ENCODE data around the gene GALNTL6.

GALNTL6 gene

DNA sequence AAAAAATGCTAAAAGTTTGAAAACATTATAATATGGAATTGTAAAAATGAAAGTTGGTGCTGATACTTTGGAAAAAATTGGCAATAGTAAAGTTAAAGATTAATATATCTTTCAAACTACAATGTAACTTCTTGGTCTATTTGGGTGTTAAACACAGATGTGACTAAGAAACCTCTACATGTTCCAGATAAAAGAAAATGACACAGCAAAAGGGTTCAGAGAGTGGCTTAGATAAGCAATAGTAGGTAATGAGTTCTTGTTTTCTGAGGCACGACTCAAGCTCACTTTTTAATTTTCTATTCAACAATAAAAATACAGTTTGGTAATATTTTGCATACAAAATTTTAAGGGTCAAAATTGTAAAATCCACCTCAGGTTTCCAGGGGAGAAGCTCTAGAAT, 292.7 kb downstream of the GALNTL6 start:
- no peak for DNase-seq (ENCODE audit: low read depth in 2 of 3, low spot score in 2 of 3)

DNA sequence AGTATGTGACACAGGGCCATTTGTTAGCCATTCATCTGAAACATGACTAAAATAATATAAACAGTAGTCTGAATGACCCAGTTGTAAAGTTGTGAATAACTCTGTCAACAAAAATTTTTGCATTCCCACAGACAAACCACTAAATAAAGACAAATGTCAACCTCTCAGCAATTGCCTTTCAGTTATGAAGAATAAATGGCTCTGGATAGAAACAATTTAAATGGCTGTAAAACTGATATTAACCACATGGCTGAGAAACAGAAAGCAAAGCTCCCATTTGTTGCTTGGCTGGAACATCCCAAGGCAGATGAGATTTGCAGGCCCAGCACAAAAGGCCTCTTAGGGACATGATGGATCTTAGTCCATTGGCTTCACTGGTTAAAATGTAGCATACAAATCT, 296.3 kb downstream of the GALNTL6 start:
- DNase-seq (ENCODE audit: low read depth in 2 of 3, low spot score in 2 of 3), result no peak

DNA sequence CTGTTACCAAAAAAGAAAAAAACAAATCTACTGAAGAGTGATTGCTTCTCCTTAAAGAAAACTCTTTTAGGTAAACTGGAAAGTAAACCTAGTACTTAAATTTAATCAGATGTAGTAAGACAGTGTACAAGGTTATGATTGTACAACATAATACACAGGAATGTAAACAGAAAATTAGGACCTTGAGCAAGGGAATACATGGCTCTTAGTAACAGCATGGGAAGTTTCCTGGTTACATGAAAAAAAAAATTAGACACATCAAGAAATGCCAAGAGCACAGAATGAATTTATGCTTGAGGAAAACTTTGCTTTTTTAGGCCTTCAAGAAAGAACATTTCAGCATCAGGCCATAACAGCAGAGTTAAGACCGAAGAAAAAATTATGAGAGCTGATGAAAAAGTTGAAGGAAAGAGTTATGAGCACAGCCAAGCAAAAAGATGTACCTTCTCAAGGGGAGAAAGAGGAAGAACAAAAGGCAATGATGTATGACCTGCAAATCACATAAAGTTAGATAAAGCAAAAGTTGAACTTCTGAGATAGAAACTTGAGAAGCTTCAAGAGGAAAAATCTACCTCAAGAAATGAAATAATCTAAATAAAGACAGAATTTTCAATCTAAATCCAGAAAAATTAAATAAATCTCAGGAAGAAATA, 311.6 kb downstream of the GALNTL6 start:
- no peak for DNase-seq (ENCODE audit: low read depth in 2 of 3, low spot score in 2 of 3)

DNA sequence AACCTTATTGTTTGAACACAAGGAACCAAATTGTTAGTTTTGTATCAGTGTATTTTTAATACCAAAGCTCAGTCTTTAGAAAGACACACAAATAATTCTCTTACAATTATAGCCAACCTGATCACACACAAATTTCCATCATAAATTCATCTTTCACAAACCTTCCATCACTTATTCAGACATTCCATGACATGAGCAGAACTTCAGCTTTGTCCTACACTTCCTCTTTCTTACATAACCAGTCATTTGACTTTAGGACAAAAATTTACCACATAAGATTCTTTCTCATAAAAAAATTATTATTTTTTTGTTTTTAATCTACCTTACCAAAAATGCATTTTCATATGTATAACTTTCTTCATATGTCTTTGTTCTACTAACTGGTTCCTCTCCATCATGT, 312.2 kb downstream of the GALNTL6 start:
- no peak for DNase-seq (ENCODE audit: low read depth in 2 of 3, low spot score in 2 of 3)

DNA sequence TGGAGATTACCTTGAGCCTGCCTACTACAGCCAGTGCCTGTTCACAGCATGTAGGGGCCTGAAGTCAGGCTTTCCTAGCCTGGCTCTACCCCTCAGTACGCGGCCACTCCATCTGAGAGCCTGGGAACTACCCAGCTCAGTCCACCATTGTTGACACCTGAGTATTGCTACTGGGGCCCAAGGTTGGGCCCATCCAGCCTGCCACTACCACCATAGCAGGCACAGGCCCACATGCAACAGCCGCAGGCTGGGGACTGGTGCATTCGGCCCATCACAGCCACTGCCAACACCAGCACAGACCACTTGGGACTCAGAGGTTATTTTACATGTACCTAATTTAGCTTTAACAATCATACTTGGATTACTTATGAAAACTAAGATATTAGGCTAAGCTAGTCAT, 314.0 kb downstream of the GALNTL6 start:
- DNase-seq (ENCODE audit: low read depth in 2 of 3, low spot score in 2 of 3), result no peak

DNA sequence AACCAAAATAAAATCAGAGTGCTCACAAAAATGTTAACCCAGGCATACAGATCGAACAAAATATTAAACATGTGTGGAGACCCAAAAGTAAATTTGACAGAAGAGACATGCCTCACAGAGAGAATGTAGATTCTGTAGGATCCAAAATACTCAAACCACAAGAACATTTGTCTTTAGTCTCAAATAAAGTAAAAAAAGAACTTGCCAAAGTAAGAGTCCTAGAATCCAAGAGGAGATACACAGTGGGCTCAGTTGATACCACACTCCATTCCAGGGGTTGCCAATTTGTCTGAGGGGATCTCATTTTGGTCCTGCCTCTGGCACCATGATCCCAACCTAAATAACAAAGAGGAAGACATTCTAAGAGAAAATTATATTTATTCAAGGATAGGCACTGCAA, 316.4 kb downstream of the GALNTL6 start:
- no peak for DNase-seq (ENCODE audit: low read depth in 2 of 3, low spot score in 2 of 3)

DNA sequence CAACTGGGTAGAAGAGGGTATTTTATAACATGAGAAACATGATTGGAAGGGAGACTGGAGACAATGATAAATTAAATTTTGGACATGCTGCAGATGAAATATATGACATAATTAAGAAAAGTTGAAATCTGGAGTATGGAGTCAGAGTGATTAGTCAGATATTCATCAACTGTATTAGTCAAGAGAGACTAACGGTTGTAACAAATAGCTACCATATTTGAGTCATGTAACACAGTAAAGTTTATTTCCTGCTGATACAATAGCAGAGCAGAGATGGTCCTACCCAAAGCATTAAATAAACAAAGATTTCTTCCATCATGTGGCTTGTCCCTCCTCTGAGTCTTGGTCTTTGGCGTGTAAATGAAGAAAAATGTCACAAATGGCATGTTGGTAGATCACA, 321.3 kb downstream of the GALNTL6 start:
- DNase-seq (ENCODE audit: low read depth in 2 of 3, low spot score in 2 of 3), result no peak

DNA sequence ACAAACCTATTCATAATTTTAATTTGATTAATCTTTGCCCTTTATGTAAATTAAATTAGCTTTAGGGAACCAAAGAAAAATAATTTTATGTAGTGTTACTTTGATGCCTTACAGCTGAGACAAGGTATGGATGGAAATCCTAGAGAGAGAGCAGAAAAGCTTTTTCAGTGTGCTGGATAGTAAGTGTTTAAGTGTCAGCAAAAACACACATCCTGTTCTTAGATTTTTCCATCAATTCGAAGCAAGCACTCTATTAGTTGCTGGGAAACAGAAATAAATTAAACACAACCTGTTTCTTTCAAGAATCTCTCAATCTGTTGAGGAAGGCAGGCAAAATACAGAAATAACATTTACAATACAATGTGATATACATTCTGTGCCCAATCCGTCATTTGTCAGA, 327.8 kb downstream of the GALNTL6 start:
- DNase-seq (ENCODE audit: low read depth in 2 of 3, low spot score in 2 of 3), result no peak

DNA sequence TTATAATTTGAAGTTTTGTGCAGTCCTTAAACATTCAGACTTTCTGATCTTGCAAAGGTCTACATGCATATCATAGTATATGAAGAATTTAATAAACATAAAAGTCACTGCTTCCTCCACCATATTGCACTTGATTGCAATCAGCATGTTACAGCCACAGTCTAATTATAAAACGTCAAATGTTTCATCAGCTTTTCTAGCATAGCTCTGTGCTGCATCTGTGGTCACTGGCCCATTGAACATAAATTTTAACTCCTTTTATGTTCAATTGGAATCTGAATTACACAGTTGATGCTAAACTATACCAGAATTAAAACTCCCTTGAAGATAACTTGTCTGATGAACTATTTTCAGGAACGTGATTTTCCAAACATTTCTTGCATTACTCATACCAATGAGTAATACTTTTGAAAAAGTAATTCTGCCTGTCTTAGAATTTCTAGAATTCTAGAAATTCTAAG, 329.1 kb downstream of the GALNTL6 start:
- DNase-seq (ENCODE audit: low read depth in 2 of 3, low spot score in 2 of 3), result no peak

DNA sequence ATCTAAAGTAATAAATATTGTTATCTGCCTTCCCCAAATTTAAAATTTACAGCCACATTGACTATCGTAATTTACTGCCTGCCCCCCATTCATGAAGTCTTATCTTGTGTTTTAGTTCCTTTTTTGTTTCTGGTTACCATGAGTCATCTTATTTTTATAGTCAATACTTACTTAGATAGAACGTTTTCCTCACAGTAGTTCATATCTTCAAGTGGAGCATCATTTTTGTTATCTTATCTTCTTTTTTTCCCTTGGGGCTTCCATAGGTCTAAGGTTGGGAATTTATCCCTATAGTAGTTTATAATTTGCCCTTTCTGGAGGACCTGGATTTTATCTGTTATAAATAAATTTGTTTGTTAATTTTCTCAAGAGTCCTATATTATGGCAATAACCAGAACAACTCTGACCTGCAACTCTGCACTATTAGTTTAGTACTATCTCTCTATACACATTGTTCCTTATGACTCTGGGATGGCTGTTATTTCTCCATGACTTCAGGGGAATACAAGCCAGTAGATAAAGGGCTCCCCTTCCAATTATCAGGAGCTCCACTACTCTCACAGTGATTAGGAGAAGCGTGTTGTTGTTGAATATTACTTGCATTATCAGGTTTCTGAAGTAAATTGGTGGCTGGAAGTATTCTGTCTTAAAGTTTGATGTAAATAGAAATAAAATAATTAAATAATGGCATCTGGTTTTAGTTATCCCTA, 330.6 kb downstream of the GALNTL6 start:
- no peak for DNase-seq (ENCODE audit: low read depth in 2 of 3, low spot score in 2 of 3)

DNA sequence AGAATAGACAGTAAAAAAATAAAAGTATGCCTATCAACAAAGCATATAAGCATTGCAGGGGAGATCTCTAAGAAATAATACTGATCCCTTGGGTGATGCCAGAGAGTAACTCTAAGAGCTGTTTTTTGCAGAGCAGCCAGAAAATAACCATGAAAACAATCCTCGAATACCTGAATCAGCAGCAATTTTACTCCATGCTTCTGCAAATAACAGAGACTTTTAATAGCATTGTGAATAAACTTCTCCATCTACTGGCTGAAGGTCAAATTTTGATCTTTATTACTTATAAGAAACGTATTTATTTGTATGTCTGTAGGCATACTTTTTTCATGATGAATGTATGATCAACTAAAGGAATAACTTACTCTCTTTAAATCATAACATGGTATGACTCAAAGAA, 334.5 kb downstream of the GALNTL6 start:
- DNase-seq (ENCODE audit: low read depth in 2 of 3, low spot score in 2 of 3), result no peak

DNA sequence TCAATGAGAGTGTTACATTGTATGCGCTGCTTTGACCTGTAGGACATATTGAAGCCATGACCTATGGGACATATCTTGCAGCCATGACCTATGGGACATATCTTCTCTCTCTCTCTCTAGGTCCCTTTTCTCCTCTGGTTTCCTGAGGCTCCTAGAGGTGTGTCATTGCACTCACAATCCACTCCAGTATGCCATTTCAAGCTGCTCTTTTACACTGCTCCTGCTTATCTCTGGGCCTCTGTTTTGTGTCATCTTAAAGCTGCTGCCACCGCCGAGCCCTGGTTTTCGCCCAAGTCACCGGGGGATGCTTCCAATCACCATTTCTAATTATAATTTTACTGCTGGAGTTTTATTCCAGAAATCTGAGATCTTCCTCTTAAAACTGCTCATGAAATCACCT, 336.1 kb downstream of the GALNTL6 start:
- DNase-seq (ENCODE audit: low read depth in 2 of 3, low spot score in 2 of 3), result no peak

DNA sequence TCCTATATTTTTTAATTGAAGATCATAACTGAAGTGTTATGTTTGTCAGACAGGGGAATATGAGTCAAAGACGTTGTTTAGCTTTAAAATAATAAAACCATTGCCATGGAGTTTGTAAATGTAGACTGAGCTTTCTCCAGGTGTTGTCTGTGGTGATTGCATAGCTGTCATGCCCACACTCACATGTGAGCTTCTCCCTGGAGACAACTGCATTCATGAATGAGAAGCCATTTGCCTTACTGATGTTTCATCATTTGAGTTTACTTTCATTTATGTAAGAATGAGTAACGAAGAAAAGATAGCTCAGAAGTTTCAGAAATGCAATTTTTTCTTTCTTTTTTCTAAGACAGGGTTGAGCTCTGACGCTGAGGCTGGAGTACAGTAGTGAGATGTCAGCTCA, 339.1 kb downstream of the GALNTL6 start:
- DNase-seq (ENCODE audit: low read depth in 2 of 3, low spot score in 2 of 3), result no peak

DNA sequence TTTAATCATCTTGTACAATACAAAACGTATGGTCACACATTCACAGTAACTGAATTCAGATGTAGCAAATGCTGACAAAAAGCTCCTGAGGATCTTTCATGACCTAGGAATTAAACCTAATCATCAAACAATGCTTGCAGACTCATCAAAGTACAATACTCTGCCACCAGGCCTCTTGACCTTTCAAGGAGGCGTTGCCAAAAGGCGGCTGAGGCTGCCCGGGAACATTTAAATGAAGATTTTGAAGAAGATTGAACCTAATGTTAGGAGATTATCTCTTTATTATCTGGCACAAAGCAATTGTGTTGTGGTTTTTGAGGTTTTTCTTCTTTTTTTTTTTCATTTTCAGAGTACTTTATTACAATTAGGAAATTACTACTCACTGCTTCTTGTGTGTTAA, 340.5 kb downstream of the GALNTL6 start:
- DNase-seq (ENCODE audit: low read depth in 2 of 3, low spot score in 2 of 3), result no peak

DNA sequence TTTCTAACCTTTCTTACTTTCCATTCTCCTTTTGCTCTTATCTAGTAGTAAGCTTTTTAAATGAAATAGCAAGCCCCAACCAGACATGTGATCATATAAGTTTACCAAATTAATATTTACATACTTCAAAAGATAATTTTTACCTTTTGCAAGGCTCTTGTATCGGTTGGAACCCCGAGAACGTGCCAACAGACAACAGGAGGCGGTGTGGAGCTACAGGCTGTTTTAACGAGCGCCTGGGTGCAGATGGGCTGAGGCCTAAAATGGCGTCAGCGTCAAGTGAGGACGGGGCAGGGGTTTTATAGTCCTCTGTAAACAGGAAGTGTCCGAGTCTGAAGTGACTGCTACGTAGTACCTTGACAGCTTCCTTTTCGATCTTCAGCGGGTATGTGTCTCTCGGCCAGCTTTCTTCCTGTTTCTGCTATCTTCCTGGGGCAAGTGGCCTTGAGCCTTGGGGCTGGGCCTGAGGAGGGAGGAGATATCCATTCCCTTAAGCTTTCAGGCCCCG, 342.7 kb downstream of the GALNTL6 start:
- DNase-seq (ENCODE audit: low read depth in 2 of 3, low spot score in 2 of 3), result no peak

DNA sequence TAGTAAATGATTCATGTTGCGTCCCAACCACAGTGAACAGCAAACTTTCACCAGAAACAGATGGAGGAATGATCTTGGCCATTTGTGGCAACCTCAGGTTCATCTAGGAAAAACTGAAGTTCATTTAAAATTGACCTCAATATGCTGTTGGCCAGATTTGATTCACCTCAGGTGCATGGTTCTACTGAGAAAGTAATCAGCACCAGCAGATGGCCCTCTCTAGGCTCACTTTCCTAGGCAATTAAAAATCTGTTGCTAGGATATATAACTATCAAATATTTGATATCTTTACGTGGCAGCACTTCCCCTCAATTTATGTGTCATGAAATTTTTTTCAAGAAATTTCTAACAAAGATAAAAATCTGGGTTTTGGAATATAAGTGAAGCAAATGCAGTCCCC, 344.7 kb downstream of the GALNTL6 start:
- DNase-seq (ENCODE audit: low read depth in 2 of 3, low spot score in 2 of 3), result no peak

DNA sequence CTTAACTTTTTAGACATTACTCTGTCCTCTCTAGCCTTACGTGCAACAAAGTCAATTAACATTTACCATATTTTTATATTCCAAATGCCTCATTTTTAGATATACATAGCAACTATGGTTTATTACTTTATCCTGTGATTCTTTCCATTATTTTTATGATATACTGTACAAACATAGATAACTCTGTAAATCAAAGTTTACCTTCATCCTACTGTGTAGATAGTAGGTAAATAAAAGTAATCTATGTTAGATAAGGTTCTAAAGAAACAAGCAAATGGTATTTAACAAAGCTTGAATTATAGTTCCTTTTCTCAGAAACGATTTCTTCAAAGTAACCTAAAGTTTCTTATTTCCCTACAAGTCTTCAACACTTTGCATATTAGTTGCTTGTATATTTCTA, 350.0 kb downstream of the GALNTL6 start:
- no peak for DNase-seq (ENCODE audit: low read depth in 2 of 3, low spot score in 2 of 3)

DNA sequence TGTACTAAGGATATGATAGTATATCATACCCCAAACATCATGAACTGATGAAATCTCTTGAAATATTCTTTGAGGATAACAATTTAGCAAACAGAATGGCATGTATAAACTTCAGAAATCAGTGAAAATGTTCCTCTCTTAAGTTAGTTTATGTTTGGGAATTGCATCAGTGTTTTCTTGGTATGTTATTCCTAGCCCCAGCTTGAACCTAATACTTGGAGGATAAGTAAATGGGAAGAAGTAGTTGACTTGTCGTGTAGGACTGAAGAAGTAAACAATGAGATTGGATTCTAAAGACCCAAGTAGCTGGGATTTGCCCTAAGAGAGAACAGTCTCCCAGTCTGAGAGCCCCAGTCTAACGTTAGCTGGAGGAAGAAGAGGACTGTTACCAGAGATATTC, 355.7 kb downstream of the GALNTL6 start:
- DNase-seq (ENCODE audit: low read depth in 2 of 3, low spot score in 2 of 3), result no peak

DNA sequence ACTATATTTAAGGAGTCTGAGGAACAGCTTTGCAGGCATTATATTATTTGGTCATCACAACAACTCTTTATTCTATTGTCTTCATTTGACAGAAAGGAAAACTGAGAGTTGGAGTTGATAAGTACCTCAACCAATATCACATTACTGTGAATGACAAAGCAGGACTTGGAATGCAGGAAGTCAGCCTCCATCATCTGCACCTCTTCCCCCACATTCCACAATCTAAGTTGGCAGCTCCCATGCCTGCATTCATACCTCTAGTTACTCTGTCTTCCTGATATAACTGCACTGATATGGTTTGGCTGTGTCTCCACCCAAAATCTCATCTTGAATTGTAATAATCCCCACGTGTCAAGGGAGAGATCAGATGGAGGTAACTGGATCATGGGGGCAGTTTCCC, 356.7 kb downstream of the GALNTL6 start:
- no peak for DNase-seq (ENCODE audit: low read depth in 2 of 3, low spot score in 2 of 3)

DNA sequence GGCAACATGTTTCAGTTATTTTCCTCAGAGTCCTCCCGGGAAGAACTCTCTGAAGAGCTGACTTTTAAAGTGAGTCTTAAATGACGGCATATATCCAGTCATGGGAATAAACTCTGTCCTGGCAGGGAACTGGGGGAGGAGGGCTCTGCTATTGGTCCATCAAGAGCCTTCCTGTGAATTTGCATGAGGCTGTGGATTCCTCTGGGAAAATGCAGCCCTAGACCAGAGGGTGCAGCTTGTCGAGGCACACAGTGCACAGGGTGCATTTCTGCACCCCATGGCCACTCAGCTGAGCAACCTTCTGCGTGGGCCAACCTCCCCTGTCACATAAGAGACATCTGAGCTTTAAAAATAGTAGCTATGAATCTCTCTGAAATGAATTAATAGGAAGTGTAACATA, 360.0 kb downstream of the GALNTL6 start:
- no peak for DNase-seq (ENCODE audit: low read depth in 2 of 3, low spot score in 2 of 3)

DNA sequence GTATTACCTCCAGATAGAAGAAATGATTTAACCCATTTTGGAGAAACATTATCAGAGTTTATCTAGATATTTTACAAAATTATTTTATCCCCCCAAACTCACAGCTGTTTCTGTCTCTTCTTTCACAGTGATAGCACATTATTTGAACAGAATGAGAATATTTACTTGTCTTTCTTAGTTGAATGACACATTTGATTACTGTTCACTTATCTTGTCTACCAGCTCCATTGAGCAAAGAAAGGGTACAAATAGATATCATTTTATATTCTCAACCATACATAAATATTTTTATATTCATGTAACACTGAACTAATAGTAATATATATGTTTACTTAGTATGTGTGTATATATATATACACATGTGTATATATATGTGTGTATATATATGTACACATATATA, 364.2 kb downstream of the GALNTL6 start:
- DNase-seq (ENCODE audit: low read depth in 2 of 3, low spot score in 2 of 3), result no peak

DNA sequence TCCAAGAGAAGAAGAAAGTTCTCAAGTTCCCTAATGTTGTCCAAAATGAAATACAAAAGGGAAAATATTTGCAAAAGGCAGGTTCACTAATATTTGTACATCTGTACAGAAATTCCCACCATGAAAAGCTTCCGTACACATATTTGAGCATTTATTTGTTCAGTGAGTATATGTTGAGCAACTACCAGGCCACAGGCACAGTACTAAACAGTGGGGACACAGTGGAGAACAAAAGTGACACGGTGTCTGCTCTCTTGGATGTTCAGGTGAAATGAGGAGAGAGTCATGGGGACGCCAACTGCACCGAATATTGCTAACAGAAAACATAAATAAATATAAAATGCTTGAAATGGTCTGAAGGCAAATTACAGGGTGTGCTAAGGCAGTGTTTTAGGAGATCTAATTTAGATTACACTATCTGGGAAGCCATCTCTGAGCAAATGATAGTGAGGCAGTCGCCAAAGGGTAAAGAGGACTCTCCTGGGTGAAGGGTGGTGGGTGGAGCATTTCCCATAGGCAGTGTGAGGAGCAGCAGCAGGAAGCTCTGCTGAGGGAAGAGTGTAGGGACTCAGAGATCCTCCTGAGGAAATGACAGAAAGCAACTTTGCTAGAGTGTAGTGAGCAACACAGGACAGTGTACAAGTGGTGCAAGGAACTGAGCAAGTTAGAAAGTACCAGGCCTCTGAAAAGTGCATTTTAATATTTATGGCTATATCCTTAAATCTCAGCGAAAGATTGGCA, 375.2 kb downstream of the GALNTL6 start:
- DNase-seq (ENCODE audit: low read depth in 2 of 3, low spot score in 2 of 3), result no peak
